GM13977 (cell line): ENCODE data around the gene SELENOP.

Source experiments
- DNase-seq: peaks from one replicate; pipeline ENCODE4 v3.0.0; 2012; ENCODE audit warnings: low spot score
- CTCF ChIP-seq: IDR thresholded peaks from 2 replicates; pipeline ENCODE4 v1.5.1; 2012; ENCODE audit warnings: mild to moderate bottlenecking, control low read depth; ENCODE audit not compliant: insufficient read depth; ENCODE audit errors: extremely low read depth, missing control alignments
- in situ Hi-C: fragments of 300-500 bp; cut with MboI; formaldehyde crosslinking; loops from one replicate; pipeline ENCODE4 v1.12.0; 2022; ENCODE audit warnings: low sequenced_read_pairs, low pct_unique_long_range_greater_than_20kb, mixed read lengths, inconsistent platforms; ENCODE audit not compliant: unreplicated experiment

Gene SELENOP

GRCh38 chr5:42798284-42799240, 13.1 kb downstream of the SELENOP start:
- in situ Hi-C loops, result no loop called here
- no peak for TF ChIP-seq CTCF
- no peak for DNase-seq

- no peak for DNase-seq
- no peak for TF ChIP-seq CTCF
- in situ Hi-C loops, result no loop called here
Observed at GRCh38 chr5:42791151-42791550, 20.5 kb downstream of the SELENOP start.

- DNase-seq, result no peak
- TF ChIP-seq CTCF, result no peak
- in situ Hi-C loops, result no loop called here
Observed at GRCh38 chr5:42787845-42788244, 23.8 kb downstream of the SELENOP start.

- TF ChIP-seq CTCF, result no peak
- no peak for DNase-seq
- in situ Hi-C loops, result no loop called here
Observed at GRCh38 chr5:42787073-42787472, 24.6 kb downstream of the SELENOP start.

- TF ChIP-seq CTCF, result no peak
- in situ Hi-C loops, result no loop called here
- no peak for DNase-seq
Observed at GRCh38 chr5:42785756-42786155, 25.9 kb downstream of the SELENOP start.

GRCh38 chr5:42784132-42784531, 27.6 kb downstream of the SELENOP start:
- TF ChIP-seq CTCF, result no peak
- no peak for DNase-seq
- in situ Hi-C loops, result no loop called here
